ENCODE measurements around the gene AKT2.

DNA sequence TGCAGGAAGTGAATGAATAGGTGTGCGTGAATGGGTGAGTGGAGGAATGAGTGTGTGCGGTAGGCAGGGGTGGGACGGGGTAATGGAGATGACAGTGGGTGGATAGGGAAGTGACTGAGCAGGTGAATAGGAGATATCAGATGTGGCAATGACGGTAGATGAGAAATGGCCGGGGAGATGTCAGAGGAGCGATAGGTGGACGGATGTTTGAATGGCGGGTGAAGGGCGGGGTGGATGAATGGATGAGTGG lies 68.4 kb downstream of the AKT2 start:
- TF ChIP-seq, protein P1, sequence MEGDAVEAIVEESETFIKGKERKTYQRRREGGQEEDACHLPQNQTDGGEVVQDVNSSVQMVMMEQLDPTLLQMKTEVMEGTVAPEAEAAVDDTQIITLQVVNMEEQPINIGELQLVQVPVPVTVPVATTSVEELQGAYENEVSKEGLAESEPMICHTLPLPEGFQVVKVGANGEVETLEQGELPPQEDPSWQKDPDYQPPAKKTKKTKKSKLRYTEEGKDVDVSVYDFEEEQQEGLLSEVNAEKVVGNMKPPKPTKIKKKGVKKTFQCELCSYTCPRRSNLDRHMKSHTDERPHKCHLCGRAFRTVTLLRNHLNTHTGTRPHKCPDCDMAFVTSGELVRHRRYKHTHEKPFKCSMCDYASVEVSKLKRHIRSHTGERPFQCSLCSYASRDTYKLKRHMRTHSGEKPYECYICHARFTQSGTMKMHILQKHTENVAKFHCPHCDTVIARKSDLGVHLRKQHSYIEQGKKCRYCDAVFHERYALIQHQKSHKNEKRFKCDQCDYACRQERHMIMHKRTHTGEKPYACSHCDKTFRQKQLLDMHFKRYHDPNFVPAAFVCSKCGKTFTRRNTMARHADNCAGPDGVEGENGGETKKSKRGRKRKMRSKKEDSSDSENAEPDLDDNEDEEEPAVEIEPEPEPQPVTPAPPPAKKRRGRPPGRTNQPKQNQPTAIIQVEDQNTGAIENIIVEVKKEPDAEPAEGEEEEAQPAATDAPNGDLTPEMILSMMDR (conservative IDR thresholded peaks at IDR 0.05; ENCODE audit: low read length): no peak
- TF ChIP-seq EZH2phosphoT487 (IDR thresholded peaks at IDR 0.05; ENCODE audit: borderline replicate concordance): no peak

Measured in Loucy (cell line).